ENCODE results near the gene MTAP. TPM values are rescaled to one million over a fixed set of nuclear protein-coding genes. Genes with fewer than 3 reads are reported as not detected.

Gene MTAP
- total and polyA plus RNA-seq, 4 donors: 8.6 to 17.7 (median 12.6) TPM

DNA sequence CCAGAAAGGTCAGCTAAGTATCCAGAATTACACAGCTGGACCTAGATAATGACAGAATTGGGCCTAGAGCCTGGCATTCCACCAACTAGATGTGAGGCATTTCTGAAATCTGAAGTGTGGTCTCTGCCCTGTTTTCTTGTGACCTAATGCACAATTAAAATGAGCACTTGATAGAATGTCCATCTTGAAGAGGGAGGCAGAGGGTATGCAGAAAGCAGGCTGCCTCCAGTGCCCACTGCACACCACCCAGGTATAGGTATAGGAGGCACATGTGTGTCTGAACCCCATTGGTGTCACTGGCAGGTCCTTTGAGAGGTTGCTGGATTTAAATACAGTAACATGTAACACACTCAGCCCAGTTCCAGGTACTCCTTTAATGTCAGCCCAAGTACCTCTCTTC is 2.4 kb downstream of the MTAP start:
- Histone ChIP-seq H3K27me3 (ENCODE audit: control insufficient read depth in 4 of 4, insufficient read depth in 4 of 4, low read length in 3 of 4) (no peaks in the 10 kb centered on the region), H3K4me1 (ENCODE audit: control insufficient read depth in 4 of 4, insufficient read depth in 4 of 4, low read length in 3 of 4) (peaks cover 0 to 21% (median 7%) of the 10 kb centered on the region in 4 donors), H3K27ac (ENCODE audit: low read depth in 1 of 2, low read length in 2 of 2) (no peak overlapping the region), H3K9me3 (ENCODE audit: control insufficient read depth in 4 of 4, low read length in 3 of 4) (no peaks in the 10 kb centered on the region), H3K9ac (ENCODE audit: low read depth in 1 of 2, low read length in 2 of 2) (no peak overlapping the region), H3K4me3 (ENCODE audit: low read depth in 1 of 3, low read length in 3 of 3) (no peak overlapping the region), H3K36me3 (ENCODE audit: control insufficient read depth in 4 of 4, insufficient read depth in 3 of 4, low read depth in 1 of 4, low read length in 3 of 4) (peaks cover 0 to 3% (median 2%) of the 10 kb centered on the region in 4 donors)
- no peak for DNase-seq (ENCODE audit: low spot score)
- no peak for TF ChIP-seq HNF4A (conservative IDR thresholded peaks at IDR 0.05)
- no peak for TF ChIP-seq ZBTB33 (IDR thresholded peaks at IDR 0.05)
- no peak for TF ChIP-seq FOXA1 (IDR thresholded peaks at IDR 0.05)
- no peak for TF ChIP-seq REST (IDR thresholded peaks at IDR 0.05)
- no peak for TF ChIP-seq TAF1 (conservative IDR thresholded peaks at IDR 0.05)
- TF ChIP-seq JUND (IDR thresholded peaks at IDR 0.05): no peak
- no peak for TF ChIP-seq FOXA2 (IDR thresholded peaks at IDR 0.05)
- no peak for TF ChIP-seq RXRA (IDR thresholded peaks at IDR 0.05)
- TF ChIP-seq EGR1 (IDR thresholded peaks at IDR 0.05; ENCODE audit: low read depth in 2 of 2): no peak
- TF ChIP-seq, protein P1, sequence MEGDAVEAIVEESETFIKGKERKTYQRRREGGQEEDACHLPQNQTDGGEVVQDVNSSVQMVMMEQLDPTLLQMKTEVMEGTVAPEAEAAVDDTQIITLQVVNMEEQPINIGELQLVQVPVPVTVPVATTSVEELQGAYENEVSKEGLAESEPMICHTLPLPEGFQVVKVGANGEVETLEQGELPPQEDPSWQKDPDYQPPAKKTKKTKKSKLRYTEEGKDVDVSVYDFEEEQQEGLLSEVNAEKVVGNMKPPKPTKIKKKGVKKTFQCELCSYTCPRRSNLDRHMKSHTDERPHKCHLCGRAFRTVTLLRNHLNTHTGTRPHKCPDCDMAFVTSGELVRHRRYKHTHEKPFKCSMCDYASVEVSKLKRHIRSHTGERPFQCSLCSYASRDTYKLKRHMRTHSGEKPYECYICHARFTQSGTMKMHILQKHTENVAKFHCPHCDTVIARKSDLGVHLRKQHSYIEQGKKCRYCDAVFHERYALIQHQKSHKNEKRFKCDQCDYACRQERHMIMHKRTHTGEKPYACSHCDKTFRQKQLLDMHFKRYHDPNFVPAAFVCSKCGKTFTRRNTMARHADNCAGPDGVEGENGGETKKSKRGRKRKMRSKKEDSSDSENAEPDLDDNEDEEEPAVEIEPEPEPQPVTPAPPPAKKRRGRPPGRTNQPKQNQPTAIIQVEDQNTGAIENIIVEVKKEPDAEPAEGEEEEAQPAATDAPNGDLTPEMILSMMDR (IDR thresholded peaks at IDR 0.05; ENCODE audit: low read depth, low read length, missing input control): no peak
- no peak for TF ChIP-seq RAD21 (IDR thresholded peaks at IDR 0.05)
- TF ChIP-seq YY1 (IDR thresholded peaks at IDR 0.05): no peak
- no peak for TF ChIP-seq HNF4G (IDR thresholded peaks at IDR 0.05)
- TF ChIP-seq GABPA (IDR thresholded peaks at IDR 0.05 in 1 of 2, conservative IDR thresholded peaks at IDR 0.05 in 1 of 2): no peak
- TF ChIP-seq ATF3 (IDR thresholded peaks at IDR 0.05): no peak
- TF ChIP-seq NR2F2 (IDR thresholded peaks at IDR 0.05): no peak
- TF ChIP-seq, protein P2, sequence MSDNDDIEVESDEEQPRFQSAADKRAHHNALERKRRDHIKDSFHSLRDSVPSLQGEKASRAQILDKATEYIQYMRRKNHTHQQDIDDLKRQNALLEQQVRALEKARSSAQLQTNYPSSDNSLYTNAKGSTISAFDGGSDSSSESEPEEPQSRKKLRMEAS (IDR thresholded peaks at IDR 0.05): no peak
- no peak for TF ChIP-seq SP1 (IDR thresholded peaks at IDR 0.05)
